Dendritic cell treated with granulocyte-macrophage colony-stimulating factor and Interleukin-4, amounts not matched to agents 40 ng/mL and 50 ng/mL, for 4 days (primary cell): ENCODE measurements around the gene OR1L4.

Experiments
- H3K27ac Mint-ChIP-seq: one replicate; pipeline ENCODE4 v1.8.0; 2022; ENCODE audit warnings: mild to moderate bottlenecking, mixed read lengths
- H3K27me3 Mint-ChIP-seq: one replicate; pipeline ENCODE4 v1.8.0; 2022; ENCODE audit warnings: mild to moderate bottlenecking, mixed read lengths
- H3K36me3 Mint-ChIP-seq: one replicate; pipeline ENCODE4 v1.8.0; 2022; ENCODE audit warnings: low read depth, mixed read lengths
- H3K4me1 Mint-ChIP-seq: one replicate; pipeline ENCODE4 v1.8.0; 2022; ENCODE audit warnings: low read depth, mixed read lengths
- H3K4me3 Mint-ChIP-seq: one replicate; pipeline ENCODE4 v1.8.0; 2022; ENCODE audit warnings: mild to moderate bottlenecking, moderate library complexity, mixed read lengths
- H3K9me3 Mint-ChIP-seq: one replicate; pipeline ENCODE4 v1.8.0; 2022; ENCODE audit warnings: mixed read lengths
- intact Hi-C: fragments of 100-400 bp; cut with micrococcal nuclease; formaldehyde crosslinking; loops from one replicate; pipeline ENCODE4 v1.15.0; 2022

The OR1L4 gene

DNA sequence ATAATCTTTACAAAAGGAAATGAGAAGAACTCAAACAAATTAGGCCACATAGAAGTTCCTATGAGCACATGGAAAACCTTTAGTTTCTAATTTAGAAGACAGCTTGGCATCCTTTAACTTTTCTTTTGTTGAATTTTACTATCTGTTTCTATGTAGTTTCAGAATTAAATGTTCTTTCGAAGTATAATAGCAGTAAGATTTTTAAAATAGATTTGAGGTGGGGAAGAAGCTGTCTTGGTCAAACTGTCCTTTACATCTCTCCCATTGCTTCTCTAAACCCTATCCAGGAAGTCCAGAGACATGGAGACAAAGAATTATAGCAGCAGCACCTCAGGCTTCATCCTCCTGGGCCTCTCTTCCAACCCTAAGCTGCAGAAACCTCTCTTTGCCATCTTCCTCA lies at the start of gene OR1L4:
OR1L4 (plus strand) TSS at position 301 of the 400 bp plus-strand sequence; CDS start at position 301, 0 bp downstream.
- intact Hi-C loops, result no loop called here
- no peak within 1 kb of the TSS for H3K27ac Mint-ChIP-seq
- H3K4me1 Mint-ChIP-seq, result no peaks in the 10 kb centered on the region
- H3K27me3 Mint-ChIP-seq, result no peaks in the 10 kb centered on the region
- H3K4me3 Mint-ChIP-seq, result no peak within 1 kb of the TSS
- peaks cover 65% of the 10 kb centered on the region for H3K9me3 Mint-ChIP-seq
- H3K36me3 Mint-ChIP-seq, result no peaks in the 10 kb centered on the region

GRCh38 chr9:122684851-122685250 lies 38.9 kb upstream of the OR1L4 start:
- Mint-ChIP-seq H3K4me3 (no peak overlapping the region), H3K36me3 (no peaks in the 10 kb centered on the region), H3K4me1 (no peaks in the 10 kb centered on the region), H3K27me3 (no peaks in the 10 kb centered on the region), H3K9me3 (peaks cover 51% of the 10 kb centered on the region), H3K27ac (no peak overlapping the region)
- intact Hi-C loops, result no loop called here

GRCh38 chr9:122695696-122696095 lies 28.1 kb upstream of the OR1L4 start:
- intact Hi-C loops, result no loop called here

GRCh38 chr9:122718038-122718437 lies 5.8 kb upstream of the OR1L4 start:
- no peak overlapping the region for H3K4me3 Mint-ChIP-seq
- intact Hi-C loops, result no loop called here
- peaks cover 45% of the 10 kb centered on the region for H3K9me3 Mint-ChIP-seq
- H3K36me3 Mint-ChIP-seq, result no peaks in the 10 kb centered on the region
- H3K4me1 Mint-ChIP-seq, result no peaks in the 10 kb centered on the region
- H3K27ac Mint-ChIP-seq, result no peak overlapping the region
- H3K27me3 Mint-ChIP-seq, result no peaks in the 10 kb centered on the region

More at GRCh38 chr9:122695696-122696095, 28.1 kb upstream of the OR1L4 start:
- Mint-ChIP-seq H3K9me3 (peaks cover 19% of the 10 kb centered on the region), H3K27me3 (no peaks in the 10 kb centered on the region), H3K27ac (no peak overlapping the region), H3K4me1 (no peaks in the 10 kb centered on the region), H3K36me3 (no peaks in the 10 kb centered on the region), H3K4me3 (no peak overlapping the region)

DNA sequence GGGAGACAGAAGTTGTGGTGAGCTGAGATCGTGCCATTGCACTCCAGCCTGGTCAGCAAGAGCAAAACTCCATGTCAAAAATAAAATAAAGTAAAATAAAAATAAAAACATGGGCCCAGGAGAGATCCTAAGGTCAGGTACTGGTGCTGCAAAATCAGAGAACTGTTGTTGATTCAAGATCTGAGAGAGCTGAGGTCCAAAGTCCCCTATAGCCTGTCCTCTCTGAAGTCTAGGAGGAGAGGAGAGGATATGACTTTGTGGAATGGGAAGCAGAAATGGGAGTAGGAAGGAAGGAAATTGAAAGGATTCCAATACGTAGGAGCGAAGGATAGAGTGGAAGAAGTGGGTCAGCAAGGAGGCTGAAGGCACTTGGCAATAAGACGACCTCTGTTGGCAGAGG lies 4.6 kb upstream of the OR1L4 start:
- no peaks in the 10 kb centered on the region for H3K4me1 Mint-ChIP-seq
- peaks cover 52% of the 10 kb centered on the region for H3K9me3 Mint-ChIP-seq
- H3K27ac Mint-ChIP-seq, result no peak overlapping the region
- no peaks in the 10 kb centered on the region for H3K27me3 Mint-ChIP-seq
- no peaks in the 10 kb centered on the region for H3K36me3 Mint-ChIP-seq
- intact Hi-C loops, result no loop called here
- no peak overlapping the region for H3K4me3 Mint-ChIP-seq

- Mint-ChIP-seq H3K4me3 (no peak within 1 kb of the TSS), H3K4me1 (no peaks in the 10 kb centered on the region), H3K9me3 (peaks cover 13% of the 10 kb centered on the region), H3K36me3 (no peaks in the 10 kb centered on the region), H3K27me3 (no peaks in the 10 kb centered on the region), H3K27ac (no peak within 1 kb of the TSS)
- intact Hi-C loops, result no loop called here
Measured at GRCh38 chr9:122742003-122742402, 18.2 kb downstream of the OR1L4 start, which contains the start of gene OR1L6. Gene OR1L6, plus strand, starts transcription at chr9:122742303. Its CDS starts 7,545 bp downstream, at chr9:122749848.

DNA sequence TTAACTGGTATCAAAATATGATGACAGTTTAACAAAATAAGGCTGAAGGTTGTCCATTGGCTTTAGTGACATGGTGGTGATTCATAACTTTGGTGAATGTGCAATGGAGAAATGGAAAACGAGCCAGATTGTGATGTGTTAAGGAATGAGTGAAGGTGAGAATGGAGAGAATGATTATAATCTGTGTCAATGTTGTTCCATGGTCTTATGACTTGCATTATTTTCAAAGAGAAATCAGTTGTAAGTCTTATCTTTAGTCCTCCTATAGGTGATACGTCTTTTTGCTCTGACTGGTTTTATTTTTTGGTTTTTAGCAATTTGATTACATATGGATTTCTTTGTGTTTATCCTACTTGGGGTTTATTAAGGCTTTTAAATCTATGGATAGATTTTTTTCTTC lies 31.0 kb downstream of the OR1L4 start:
- Mint-ChIP-seq H3K4me1 (no peaks in the 10 kb centered on the region), H3K27ac (no peak overlapping the region), H3K9me3 (peaks cover 52% of the 10 kb centered on the region), H3K27me3 (no peaks in the 10 kb centered on the region), H3K36me3 (no peaks in the 10 kb centered on the region), H3K4me3 (no peak overlapping the region)
- intact Hi-C loops, result no loop called here

DNA sequence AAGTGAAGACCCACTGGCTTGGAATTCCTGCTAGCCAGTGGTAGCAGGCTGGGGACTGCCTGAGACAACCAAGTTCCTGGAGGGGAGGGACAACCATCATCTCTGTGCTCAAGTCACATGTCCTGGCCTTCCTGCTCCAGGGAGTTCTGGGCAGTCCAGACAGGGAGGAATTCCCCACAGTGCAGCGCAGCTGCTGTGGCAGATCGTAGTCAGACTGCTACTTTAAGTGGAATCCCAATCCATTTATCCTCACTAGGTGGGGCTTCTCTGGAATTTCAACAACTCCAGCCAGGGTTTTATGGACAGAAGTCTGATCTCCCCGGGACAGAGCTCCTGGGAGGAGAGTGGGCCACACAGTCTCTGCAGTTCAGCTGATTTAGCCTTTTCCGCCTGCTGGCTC lies 44.0 kb downstream of the OR1L4 start:
- H3K36me3 Mint-ChIP-seq, result no peaks in the 10 kb centered on the region
- no peak overlapping the region for H3K27ac Mint-ChIP-seq
- no peaks in the 10 kb centered on the region for H3K4me1 Mint-ChIP-seq
- intact Hi-C loops, result no loop called here
- H3K9me3 Mint-ChIP-seq, result peaks cover 41% of the 10 kb centered on the region
- H3K4me3 Mint-ChIP-seq, result no peak overlapping the region
- peaks cover 4% of the 10 kb centered on the region for H3K27me3 Mint-ChIP-seq
